Activated CD4-positive, alpha-beta T cell treated with anti-CD3 and anti-CD28 coated beads for 36 hours (primary cell): Measurements from ENCODE around the gene HDAC8. TPM values are rescaled to one million over a fixed set of nuclear protein-coding genes. Genes with fewer than 3 reads are reported as not detected.
"Not testable (repeated sequence)": the region's sequence is repeated elsewhere in the genome, so short reads cannot be mapped to it uniquely, and the experiment has no call there.

ENCODE experiments used
- ATAC-seq: fragments of 200-7000 bp; cut with Tn5 transposase; one replicate; pipeline ENCODE4 v1.10.0; 2021; ENCODE audit warnings: mild to moderate bottlenecking, moderate library complexity
- CTCF ChIA-PET: fragments of 350-600 bp; sonication (Branson Sonifier 250); formaldehyde crosslinking; loops from one replicate; lab custom pipeline; 2021; ENCODE audit warnings: antibody characterized with exemption; lab: Charles Lee
- POLR2A ChIA-PET: fragments of 350-600 bp; sonication (Branson Sonifier 250); formaldehyde crosslinking; loops from one replicate; lab custom pipeline; 2021; ENCODE audit warnings: antibody characterized with exemption, inconsistent platforms; lab: Charles Lee
- DNase-seq: peaks from one replicate; pipeline ENCODE4 v3.0.0-alpha.2; 2020
- H3K27ac Mint-ChIP-seq: one replicate; pipeline ENCODE4 v1.8.0; 2021; ENCODE audit warnings: mixed read lengths
- H3K27me3 Mint-ChIP-seq: one replicate; pipeline ENCODE4 v1.8.0; 2021; ENCODE audit warnings: mixed read lengths
- H3K36me3 Mint-ChIP-seq: one replicate; pipeline ENCODE4 v1.8.0; 2021; ENCODE audit warnings: low read depth, mixed read lengths
- H3K4me1 Mint-ChIP-seq: one replicate; pipeline ENCODE4 v1.8.0; 2021; ENCODE audit warnings: mixed read lengths
- H3K4me3 Mint-ChIP-seq: one replicate; pipeline ENCODE4 v1.8.0; 2021; ENCODE audit warnings: mild to moderate bottlenecking, moderate library complexity, mixed read lengths
- H3K9me3 Mint-ChIP-seq: one replicate; pipeline ENCODE4 v1.8.0; 2021; ENCODE audit warnings: low read depth, mixed read lengths
- intact Hi-C, 2 experiments: fragments of 100-400 bp; cut with DNase I in 1 of 2; cut with micrococcal nuclease in 1 of 2; formaldehyde crosslinking; loops; one replicate each; pipeline versions ENCODE4 v1.14.2 to v1.15.1; 2022 to 2024; cut with DNase I, micrococcal nuclease
- total RNA-seq, 2 experiments: library from RNA; stranded (reverse); gene quantifications; one replicate each; pipeline ENCODE4 v1.2.3, GENCODE V29; 2021

The HDAC8 gene
- 10 to 100 TPM; 13.3 to 16.9 TPM for total RNA-seq

DNA sequence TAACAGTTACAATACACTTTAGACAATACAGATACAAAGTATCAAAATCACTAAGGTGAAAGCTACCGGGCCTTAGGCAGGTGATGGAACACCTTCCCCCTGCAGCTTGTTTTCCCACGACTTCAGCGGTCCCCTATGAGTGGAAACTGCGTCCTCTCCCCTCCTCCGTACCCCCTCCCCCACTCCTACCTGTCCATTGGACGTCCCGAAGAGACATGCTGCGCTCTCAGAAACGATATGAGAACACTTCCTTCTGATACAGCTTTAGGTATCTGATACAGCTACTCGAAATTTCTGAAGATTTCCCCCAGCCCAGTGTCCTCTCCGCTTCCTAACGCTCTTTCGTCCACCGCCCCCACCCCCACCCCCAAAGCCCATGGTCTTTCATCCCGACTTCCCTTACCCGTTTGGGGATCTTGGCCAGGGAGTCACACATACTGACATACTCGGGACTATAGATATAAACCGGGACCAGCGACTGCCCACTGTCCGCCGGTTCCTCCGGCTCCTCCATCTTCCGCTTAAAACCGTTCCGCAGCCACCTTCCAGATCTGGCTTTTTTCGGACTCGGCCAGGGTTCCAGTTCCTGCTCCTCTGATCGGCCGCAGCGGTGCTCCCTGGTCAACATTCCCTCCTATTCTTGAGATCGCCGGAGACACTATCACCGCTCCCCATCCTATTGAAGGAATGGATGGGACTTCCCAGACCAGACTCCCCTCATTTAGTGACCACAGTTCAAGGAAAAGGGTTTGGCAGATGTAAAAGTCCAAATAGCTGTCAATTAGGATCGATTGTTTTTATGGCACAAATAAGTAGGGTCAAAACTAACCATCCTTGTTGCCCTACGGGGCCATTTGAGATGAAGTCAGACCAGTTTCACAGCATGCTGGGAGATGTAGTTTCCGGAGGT lies at the start of gene HDAC8:
HDAC8 (minus strand) TSS at position 596 of the 910 bp plus-strand sequence; CDS start at position 514, 82 bp downstream.
- Mint-ChIP-seq H3K4me1 (peaks cover 9% of the 10 kb centered on the region), H3K9me3 (no peaks in the 10 kb centered on the region), H3K27ac (peak within 1 kb of the TSS; percentile 95), H3K4me3 (peak within 1 kb of the TSS; percentile 97), H3K27me3 (no peaks in the 10 kb centered on the region), H3K36me3 (peaks cover 7% of the 10 kb centered on the region)
- ChIA-PET CTCF (interaction anchor here (1.4 kb wide), 1 partner anchor 18 kb away, joined by 5 read pairs; no protein-coding TSS in a partner anchor), POLR2A (interaction anchor here (0.6 kb wide), 1 partner anchor 25 kb away, joined by 5 read pairs; no protein-coding TSS in a partner anchor)
- ATAC-seq (peak; percentile 90), DNase-seq (peak; percentile 59)
- intact Hi-C loops = loop anchor here (1.0 to 10.0 kb wide), 6 partner anchors 48 to 1372 kb away; partner anchors contain the start of genes PHKA1 (in 2 of the 2), PIN4 (in 1 of the 2) and RPS4X (in 1 of the 2)

DNA sequence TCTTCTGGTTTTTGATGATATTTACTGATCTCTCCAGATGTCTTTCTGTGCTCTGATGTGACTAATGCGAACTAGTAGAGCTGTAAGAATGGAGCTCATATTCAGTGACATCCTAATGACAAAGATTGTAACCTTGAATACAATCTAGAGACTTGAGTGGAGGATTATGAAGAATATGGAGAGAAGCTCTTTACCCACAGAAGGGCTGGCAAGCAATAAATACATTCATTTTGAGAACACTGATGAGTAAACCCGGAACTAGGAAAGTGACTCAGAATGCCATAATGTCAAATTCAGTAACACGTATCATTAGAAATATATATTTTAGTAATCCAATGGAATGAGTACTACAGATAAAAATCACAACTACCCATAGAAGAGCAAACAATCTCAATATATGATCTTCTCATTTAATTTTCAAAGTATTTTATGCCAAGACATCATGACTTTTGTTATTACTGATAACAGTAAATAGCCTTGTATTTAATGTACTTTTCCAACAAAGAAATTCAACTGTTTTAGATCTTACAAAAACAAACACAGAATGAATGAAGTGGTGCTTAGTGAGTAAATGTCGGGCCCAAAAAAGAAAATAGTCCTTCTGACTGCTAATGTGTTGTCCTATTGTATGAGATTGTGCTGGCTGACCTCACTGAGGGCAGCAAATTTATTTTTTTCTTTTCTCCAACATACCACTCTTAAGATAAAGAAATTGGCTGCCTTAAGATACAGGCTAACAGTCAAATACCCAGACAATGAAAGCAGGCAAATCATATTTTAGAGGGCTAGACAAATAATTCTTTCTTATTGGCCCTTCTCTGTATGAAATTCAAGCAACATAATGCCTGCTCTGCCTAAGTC lies 49.2 kb upstream of the HDAC8 start:
- Mint-ChIP-seq H3K4me1 (peaks cover 22% of the 10 kb centered on the region), H3K27me3 (no peaks in the 10 kb centered on the region), H3K9me3 (no peaks in the 10 kb centered on the region), H3K27ac (peak overlapping the region; percentile 8), H3K4me3 (peak overlapping the region; percentile 32), H3K36me3 (peaks cover 22% of the 10 kb centered on the region)
- CTCF ChIA-PET = interaction anchor here (1.3 kb wide), 1 partner anchor 52 kb away, joined by 4 read pairs; no protein-coding TSS in a partner anchor
- DNase-seq (no peak), ATAC-seq (peak; percentile 93)
- POLR2A ChIA-PET = interaction anchor here (0.8 kb wide), 1 partner anchor 17 kb away, joined by 3 read pairs; no protein-coding TSS in a partner anchor
- intact Hi-C loops = loop anchor here (1.0 to 5.0 kb wide), 6 partner anchors 18 to 350 kb away; partner anchors contain the start of gene PHKA1 (in 2 of the 2)

DNA sequence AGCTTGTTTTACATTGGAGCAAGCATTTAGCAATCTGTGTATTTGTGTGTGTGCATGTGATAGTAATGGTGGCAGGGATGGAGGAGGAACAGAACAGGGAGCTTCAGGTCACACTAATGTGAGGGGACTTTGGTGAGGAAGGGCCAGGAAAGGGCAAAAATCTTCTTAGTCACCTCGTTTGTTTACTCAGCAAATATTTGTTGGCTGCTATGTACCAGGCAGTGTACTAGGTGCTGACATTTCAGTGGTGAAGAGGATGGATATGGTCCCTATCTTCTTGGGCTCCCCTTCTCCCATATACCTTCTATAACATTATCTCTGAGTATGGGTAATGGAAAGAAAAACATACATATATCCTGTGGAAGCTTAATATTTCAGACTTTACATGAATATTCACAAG lies 48.5 kb upstream of the HDAC8 start:
- H3K36me3 Mint-ChIP-seq = peaks cover 22% of the 10 kb centered on the region
- H3K4me3 Mint-ChIP-seq = peak overlapping the region; percentile 32
- peaks cover 22% of the 10 kb centered on the region for H3K4me1 Mint-ChIP-seq
- ATAC-seq = peak; percentile 35
- intact Hi-C loops = loop anchor here (1.0 to 5.0 kb wide), 5 partner anchors 17 to 349 kb away; partner anchors contain the start of gene PHKA1 (in 1 of the 2)
- DNase-seq = peak; percentile 4
- ChIA-PET POLR2A (interaction anchor here (0.8 kb wide), 1 partner anchor 16 kb away, joined by 3 read pairs; no protein-coding TSS in a partner anchor), CTCF (interaction anchor here (0.8 to 1.3 kb wide), 2 partner anchors 48 to 51 kb away, joined by 3 to 4 read pairs; no protein-coding TSS in a partner anchor)
- no peaks in the 10 kb centered on the region for H3K9me3 Mint-ChIP-seq
- H3K27ac Mint-ChIP-seq = peak overlapping the region; percentile 93
- H3K27me3 Mint-ChIP-seq = no peaks in the 10 kb centered on the region

DNA sequence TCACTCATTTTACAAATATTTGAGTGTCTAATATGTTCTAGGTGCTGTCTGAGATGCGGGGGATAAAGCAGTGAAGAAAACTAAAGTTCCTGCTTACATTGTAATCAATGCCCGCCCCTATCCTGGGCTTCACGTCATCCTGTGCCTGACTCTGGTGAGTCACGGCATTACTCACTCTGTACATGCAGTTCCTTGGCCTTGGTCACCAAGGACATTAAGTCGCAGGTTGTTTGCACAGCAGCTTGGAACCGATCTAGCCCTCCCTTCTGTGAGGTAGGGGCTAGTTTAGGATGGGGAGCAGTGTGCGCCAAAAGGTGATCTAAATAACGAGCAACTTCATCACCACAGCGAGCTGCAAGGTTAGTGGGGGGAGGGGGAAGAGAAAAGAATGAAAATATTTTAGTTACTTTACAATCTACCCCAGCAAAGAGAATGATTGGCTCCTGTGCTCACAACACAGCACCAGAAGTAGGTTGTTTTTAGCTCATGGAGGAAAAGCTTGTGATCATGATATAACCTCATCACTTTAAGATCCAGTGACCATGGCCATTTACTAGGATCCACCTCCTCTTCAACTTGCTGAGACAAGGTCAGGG lies 48.0 kb upstream of the HDAC8 start:
- intact Hi-C loops = loop anchor here (1.0 to 5.0 kb wide), 5 partner anchors 16 to 348 kb away; partner anchors contain the start of gene PHKA1 (in 1 of the 2)
- POLR2A ChIA-PET = no interaction called here
- H3K4me1 Mint-ChIP-seq = peaks cover 22% of the 10 kb centered on the region
- peak overlapping the region; percentile 32 for H3K4me3 Mint-ChIP-seq
- CTCF ChIA-PET = interaction anchor here (0.8 to 1.3 kb wide), 2 partner anchors 47 to 51 kb away, joined by 3 to 4 read pairs; no protein-coding TSS in a partner anchor
- H3K9me3 Mint-ChIP-seq = no peaks in the 10 kb centered on the region
- DNase-seq (peak; percentile 70), ATAC-seq (peak; percentile 63)
- H3K27ac Mint-ChIP-seq = peak overlapping the region; percentile 93
- H3K36me3 Mint-ChIP-seq = peaks cover 22% of the 10 kb centered on the region
- H3K27me3 Mint-ChIP-seq = no peaks in the 10 kb centered on the region

DNA sequence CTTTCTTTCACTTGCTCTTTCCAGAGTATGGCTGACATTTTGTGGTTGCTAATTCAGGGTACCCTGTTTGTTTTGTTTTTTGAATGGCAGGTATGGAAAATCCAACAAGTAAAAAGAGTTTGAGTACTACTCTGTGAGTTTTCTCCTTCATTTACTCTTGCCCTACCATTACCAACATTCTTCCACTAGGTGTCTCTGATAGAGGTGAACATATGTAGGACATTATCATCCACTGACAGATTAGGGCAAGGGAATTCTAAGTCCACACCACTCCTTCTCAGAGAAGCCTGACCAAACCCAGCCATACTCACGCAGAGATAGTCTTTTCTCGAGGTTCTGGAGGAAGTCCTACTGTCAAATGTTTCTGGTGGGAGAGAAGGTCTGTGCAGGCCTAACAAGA lies 36.7 kb upstream of the HDAC8 start:
- no peaks in the 10 kb centered on the region for H3K9me3 Mint-ChIP-seq
- DNase-seq = no peak
- no peak for ATAC-seq
- no peak overlapping the region for H3K4me3 Mint-ChIP-seq
- no peak overlapping the region for H3K27ac Mint-ChIP-seq
- peaks cover 6% of the 10 kb centered on the region for H3K4me1 Mint-ChIP-seq
- intact Hi-C loops = no loop called here
- H3K36me3 Mint-ChIP-seq = peaks cover 17% of the 10 kb centered on the region
- ChIA-PET POLR2A (no interaction called here), CTCF (no interaction called here)
- no peaks in the 10 kb centered on the region for H3K27me3 Mint-ChIP-seq

DNA sequence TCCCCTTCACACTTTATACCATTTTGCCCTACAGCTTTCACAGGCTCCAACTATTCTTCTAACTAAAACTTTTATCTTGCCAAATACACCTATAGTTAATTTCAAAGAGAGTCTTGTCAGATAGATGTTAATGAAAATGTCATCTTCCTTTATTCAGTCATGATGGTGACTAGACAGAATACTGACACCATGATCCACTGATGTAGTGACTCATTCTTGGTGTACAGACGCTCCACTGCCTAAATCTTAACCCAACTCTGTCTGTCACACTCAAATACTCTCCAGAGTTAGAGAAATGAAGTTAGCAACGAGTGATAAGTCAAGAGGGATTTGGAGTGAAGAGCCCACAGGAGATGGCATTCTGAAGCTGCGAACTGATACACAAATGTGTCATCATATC lies 32.1 kb upstream of the HDAC8 start:
- no peaks in the 10 kb centered on the region for H3K27me3 Mint-ChIP-seq
- intact Hi-C loops = loop anchor here in 1 of 2 experiments (1.0 kb wide), 1 partner anchor 17 kb away; no protein-coding TSS in a partner anchor
- peak; percentile 64 for ATAC-seq
- ChIA-PET POLR2A (interaction anchor here (1.1 kb wide), 1 partner anchor 17 kb away, joined by 3 read pairs; no protein-coding TSS in a partner anchor), CTCF (no interaction called here)
- H3K4me1 Mint-ChIP-seq = peaks cover 11% of the 10 kb centered on the region
- no peak for DNase-seq
- H3K27ac Mint-ChIP-seq = no peak overlapping the region
- H3K36me3 Mint-ChIP-seq = peaks cover 16% of the 10 kb centered on the region
- H3K4me3 Mint-ChIP-seq = no peak overlapping the region
- no peaks in the 10 kb centered on the region for H3K9me3 Mint-ChIP-seq

DNA sequence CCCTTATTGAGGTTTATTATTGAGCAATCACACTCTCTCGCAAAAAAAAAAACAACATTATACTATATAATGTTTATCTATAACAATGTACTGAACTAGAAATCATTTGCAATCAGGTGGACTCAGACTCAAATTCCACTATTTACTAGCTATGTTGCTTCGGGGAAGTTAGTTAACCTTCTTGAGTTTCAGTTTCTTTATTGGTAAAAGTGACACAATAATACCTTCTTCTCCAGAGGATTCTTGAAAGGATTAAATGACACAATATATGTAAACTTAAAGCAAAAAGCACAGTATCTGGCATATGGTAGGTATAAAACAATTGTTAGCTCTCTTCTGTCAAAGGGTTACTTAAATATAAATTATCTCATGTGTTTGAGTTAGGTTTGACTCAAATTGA lies 31.5 kb upstream of the HDAC8 start:
- ChIA-PET CTCF (interaction anchor here (0.6 kb wide), 1 partner anchor 1848 kb away, joined by 3 read pairs; no protein-coding TSS in a partner anchor), POLR2A (no interaction called here)
- intact Hi-C loops = loop anchor here in 1 of 2 experiments (1.0 kb wide), 1 partner anchor 17 kb away; no protein-coding TSS in a partner anchor
- no peaks in the 10 kb centered on the region for H3K9me3 Mint-ChIP-seq
- DNase-seq (no peak), ATAC-seq (peak; percentile 39)
- peaks cover 11% of the 10 kb centered on the region for H3K4me1 Mint-ChIP-seq
- no peaks in the 10 kb centered on the region for H3K27me3 Mint-ChIP-seq
- H3K36me3 Mint-ChIP-seq = peaks cover 13% of the 10 kb centered on the region
- no peak overlapping the region for H3K27ac Mint-ChIP-seq
- H3K4me3 Mint-ChIP-seq = no peak overlapping the region

DNA sequence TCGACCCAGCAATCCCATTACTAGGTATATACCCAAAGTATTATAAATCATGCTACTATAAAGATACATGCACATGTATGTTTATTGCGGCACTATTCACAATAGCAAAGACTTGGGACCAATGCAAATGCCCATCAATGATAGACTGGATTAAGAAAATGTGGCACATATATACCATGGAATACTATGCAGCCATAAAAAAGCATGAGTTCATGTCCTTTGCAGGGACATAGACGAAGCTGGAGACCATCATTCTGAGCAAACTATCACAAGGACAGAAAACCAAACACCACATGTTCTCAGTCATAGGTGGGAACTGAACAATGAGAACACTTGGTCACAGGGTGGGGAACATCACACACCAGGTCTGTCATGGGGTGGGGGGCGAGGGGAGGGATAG lies 18.4 kb upstream of the HDAC8 start:
- intact Hi-C loops, H3K4me3 Mint-ChIP-seq, H3K36me3 Mint-ChIP-seq, H3K27me3 Mint-ChIP-seq, H3K27ac Mint-ChIP-seq, H3K9me3 Mint-ChIP-seq, POLR2A ChIA-PET, DNase-seq, H3K4me1 Mint-ChIP-seq, CTCF ChIA-PET, ATAC-seq: not testable (repeated sequence)

DNA sequence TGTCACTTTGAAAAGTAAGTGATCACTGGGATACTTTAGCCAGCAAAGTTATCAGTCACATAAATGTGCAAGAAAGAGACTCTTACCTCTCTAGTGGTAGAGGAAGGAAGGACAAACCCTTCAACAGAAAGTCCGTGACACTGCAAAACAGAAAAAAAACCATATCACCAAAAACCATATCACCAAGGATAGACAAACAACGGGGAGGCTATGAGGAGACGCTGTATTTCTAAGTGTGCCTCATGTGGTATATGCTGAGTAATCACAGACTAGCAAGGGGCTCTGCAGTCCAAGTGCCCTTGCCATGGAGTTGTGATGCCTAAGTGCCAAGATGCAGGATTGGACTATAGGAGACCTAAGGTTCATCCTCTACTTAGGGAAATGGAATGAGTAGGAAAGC lies 11.5 kb upstream of the HDAC8 start:
- Mint-ChIP-seq H3K27ac (no peak overlapping the region), H3K36me3 (peaks cover 4% of the 10 kb centered on the region), H3K9me3 (no peaks in the 10 kb centered on the region), H3K4me1 (no peaks in the 10 kb centered on the region), H3K27me3 (no peaks in the 10 kb centered on the region), H3K4me3 (no peak overlapping the region)
- DNase-seq (no peak), ATAC-seq (no peak)
- ChIA-PET CTCF (no interaction called here), POLR2A (no interaction called here)
- intact Hi-C loops = no loop called here
